GM12878 (cell line): ENCODE data around the gene SIRT5. TPM values are rescaled to one million over a fixed set of nuclear protein-coding genes. Genes with fewer than 3 reads are reported as not detected.

Source experiments
- polyA plus RNA-seq, 11 experiments: library from polyadenylated mRNA; depleted of rRNA in 4 of 11; unstranded in 6 of 11; stranded (reverse) in 5 of 11; fragments of >200 nt; fragmentation: Nextera tagmentation in 4 of 11; fragmentation: Illumina TruSeq in 1 of 11; extraction: Ambion mirVana in 4 of 11; extraction: Trizol in 1 of 11; gene quantifications; 1 replicate in 1 of 11; 2 replicates in 10 of 11; pipeline versions ENCODE4 v1.2.1 to v1.2.3, GENCODE V29; 2011 to 2016; ENCODE audit warnings: inconsistent platforms in 2 of 11, missing spikeins in 2 of 11, low read depth in 1 of 11
- total RNA-seq, 4 experiments: library from RNA; depleted of rRNA in 3 of 4; stranded (reverse); fragments of >200 nt in 3 of 4; fragmentation: Illumina TruSeq in 1 of 4; extraction: Trizol in 1 of 4; gene quantifications; 2 replicates each; pipeline versions ENCODE4 v1.2.1 to v1.2.3, GENCODE V29; 2013 to 2021

Gene SIRT5
- total and polyA plus RNA-seq, 10 of the 15 experiments (the other 5 are each of a cell fraction or from before 2014, with no cell fraction given) = 1.7 to 12.4 (median 10.0) TPM

Other genes starting within 250 kb of the SIRT5 start
- gene TBC1D7, start 246.1 kb upstream of the SIRT5 start, total RNA-seq (2014; rRNA removed) = 20.8 and 24.6 TPM in 2 replicates
- 19.8 and 21.9 TPM in 2 replicates for gene TBC1D7, start 246.1 kb upstream of the SIRT5 start, total RNA-seq (2014; rRNA removed; fragmentation: Illumina TruSeq; extraction: Trizol)
- 21.0 and 23.1 TPM in 2 replicates for gene TBC1D7, start 246.1 kb upstream of the SIRT5 start, total RNA-seq (2021)
- 51.7 and 63.8 TPM in 2 replicates for gene TBC1D7, start 246.1 kb upstream of the SIRT5 start, polyA plus RNA-seq (2011; rRNA removed)
- gene TBC1D7, start 246.1 kb upstream of the SIRT5 start, polyA plus RNA-seq (2014; fragmentation: Illumina TruSeq; extraction: Trizol) = 23.7 and 26.0 TPM in 2 replicates
- gene TBC1D7, start 246.1 kb upstream of the SIRT5 start, polyA plus RNA-seq (2014; fragmentation: Nextera tagmentation; extraction: Ambion mirVana) = 10 to 100 TPM; 36.5 to 39.3 TPM
- 20.1 and 20.9 TPM in 2 replicates for gene TBC1D7, start 246.1 kb upstream of the SIRT5 start, polyA plus RNA-seq (2014; rRNA removed)
- 10 to 100 TPM; 57.7 to 65.9 TPM for gene TBC1D7, start 246.1 kb upstream of the SIRT5 start, polyA plus RNA-seq (2016; fragmentation: Nextera tagmentation; extraction: Ambion mirVana)
- gene GFOD1, start 87.0 kb upstream of the SIRT5 start, total RNA-seq (2014; rRNA removed) = 16.3 and 16.8 TPM in 2 replicates
- 14.6 and 15.1 TPM in 2 replicates for gene GFOD1, start 87.0 kb upstream of the SIRT5 start, total RNA-seq (2014; rRNA removed; fragmentation: Illumina TruSeq; extraction: Trizol)
- 18.0 and 20.6 TPM in 2 replicates for gene GFOD1, start 87.0 kb upstream of the SIRT5 start, total RNA-seq (2021)
- 40.1 and 41.4 TPM in 2 replicates for gene GFOD1, start 87.0 kb upstream of the SIRT5 start, polyA plus RNA-seq (2011; rRNA removed)
- 9.8 and 10.2 TPM in 2 replicates for gene GFOD1, start 87.0 kb upstream of the SIRT5 start, polyA plus RNA-seq (2014; fragmentation: Illumina TruSeq; extraction: Trizol)
- 1 to 10 TPM; 6.5 to 7.9 TPM for gene GFOD1, start 87.0 kb upstream of the SIRT5 start, polyA plus RNA-seq (2014; fragmentation: Nextera tagmentation; extraction: Ambion mirVana)
- 14.8 and 16.1 TPM in 2 replicates for gene GFOD1, start 87.0 kb upstream of the SIRT5 start, polyA plus RNA-seq (2014; rRNA removed)
- gene GFOD1, start 87.0 kb upstream of the SIRT5 start, polyA plus RNA-seq (2016; fragmentation: Nextera tagmentation; extraction: Ambion mirVana) = 10 to 100 TPM; 16.9 to 22.8 TPM
- gene NOL7, start 40.7 kb downstream of the SIRT5 start, total RNA-seq (2014; rRNA removed) = 75.6 and 79.8 TPM in 2 replicates
- gene NOL7, start 40.7 kb downstream of the SIRT5 start, total RNA-seq (2014; rRNA removed; fragmentation: Illumina TruSeq; extraction: Trizol) = 102 and 103 TPM in 2 replicates
- 80.1 and 86.2 TPM in 2 replicates for gene NOL7, start 40.7 kb downstream of the SIRT5 start, total RNA-seq (2021)
- gene NOL7, start 40.7 kb downstream of the SIRT5 start, polyA plus RNA-seq (2011; rRNA removed) = 34.6 and 59.2 TPM in 2 replicates
- 101 and 110 TPM in 2 replicates for gene NOL7, start 40.7 kb downstream of the SIRT5 start, polyA plus RNA-seq (2014; fragmentation: Illumina TruSeq; extraction: Trizol)
- gene NOL7, start 40.7 kb downstream of the SIRT5 start, polyA plus RNA-seq (2014; fragmentation: Nextera tagmentation; extraction: Ambion mirVana) = 10 to 100 TPM; 12.2 to 31.2 TPM
- 86.3 and 86.9 TPM in 2 replicates for gene NOL7, start 40.7 kb downstream of the SIRT5 start, polyA plus RNA-seq (2014; rRNA removed)
- gene NOL7, start 40.7 kb downstream of the SIRT5 start, polyA plus RNA-seq (2016; fragmentation: Nextera tagmentation; extraction: Ambion mirVana) = 100 to 1,000 TPM; 218 to 222 TPM
- gene RANBP9, start 137.2 kb downstream of the SIRT5 start, total RNA-seq (2014; rRNA removed) = 11.3 and 12.9 TPM in 2 replicates
- gene RANBP9, start 137.2 kb downstream of the SIRT5 start, total RNA-seq (2014; rRNA removed; fragmentation: Illumina TruSeq; extraction: Trizol) = 22.5 TPM in 2 replicates
- 28.5 and 28.7 TPM in 2 replicates for gene RANBP9, start 137.2 kb downstream of the SIRT5 start, total RNA-seq (2021)
- 21.5 and 32.7 TPM in 2 replicates for gene RANBP9, start 137.2 kb downstream of the SIRT5 start, polyA plus RNA-seq (2011; rRNA removed)
- gene RANBP9, start 137.2 kb downstream of the SIRT5 start, polyA plus RNA-seq (2014; fragmentation: Illumina TruSeq; extraction: Trizol) = 43.1 and 44.2 TPM in 2 replicates
- 10 to 100 TPM in 1 of 2 experiments, 1 to 10 TPM in 1; 8.2 to 10.8 TPM for gene RANBP9, start 137.2 kb downstream of the SIRT5 start, polyA plus RNA-seq (2014; fragmentation: Nextera tagmentation; extraction: Ambion mirVana)
- gene RANBP9, start 137.2 kb downstream of the SIRT5 start, polyA plus RNA-seq (2014; rRNA removed) = 15.7 and 21.1 TPM in 2 replicates
- gene RANBP9, start 137.2 kb downstream of the SIRT5 start, polyA plus RNA-seq (2016; fragmentation: Nextera tagmentation; extraction: Ambion mirVana) = 1 to 10 TPM; 3.7 to 5.0 TPM
- gene MCUR1, start 240.0 kb downstream of the SIRT5 start, total RNA-seq (2014; rRNA removed) = 16.8 and 18.1 TPM in 2 replicates
- gene MCUR1, start 240.0 kb downstream of the SIRT5 start, total RNA-seq (2014; rRNA removed; fragmentation: Illumina TruSeq; extraction: Trizol) = 24.2 and 26.7 TPM in 2 replicates
- 31.7 and 34.9 TPM in 2 replicates for gene MCUR1, start 240.0 kb downstream of the SIRT5 start, total RNA-seq (2021)
- gene MCUR1, start 240.0 kb downstream of the SIRT5 start, polyA plus RNA-seq (2011; rRNA removed) = 12.0 and 20.5 TPM in 2 replicates
- 19.7 and 22.2 TPM in 2 replicates for gene MCUR1, start 240.0 kb downstream of the SIRT5 start, polyA plus RNA-seq (2014; fragmentation: Illumina TruSeq; extraction: Trizol)
- gene MCUR1, start 240.0 kb downstream of the SIRT5 start, polyA plus RNA-seq (2014; fragmentation: Nextera tagmentation; extraction: Ambion mirVana) = 1 to 10 TPM; 4.4 to 9.4 TPM
- gene MCUR1, start 240.0 kb downstream of the SIRT5 start, polyA plus RNA-seq (2014; rRNA removed) = 14.4 and 17.2 TPM in 2 replicates
- 10 to 100 TPM; 36.1 to 43.9 TPM for gene MCUR1, start 240.0 kb downstream of the SIRT5 start, polyA plus RNA-seq (2016; fragmentation: Nextera tagmentation; extraction: Ambion mirVana)